Measurements from ENCODE around the gene MOGAT2.

DNA sequence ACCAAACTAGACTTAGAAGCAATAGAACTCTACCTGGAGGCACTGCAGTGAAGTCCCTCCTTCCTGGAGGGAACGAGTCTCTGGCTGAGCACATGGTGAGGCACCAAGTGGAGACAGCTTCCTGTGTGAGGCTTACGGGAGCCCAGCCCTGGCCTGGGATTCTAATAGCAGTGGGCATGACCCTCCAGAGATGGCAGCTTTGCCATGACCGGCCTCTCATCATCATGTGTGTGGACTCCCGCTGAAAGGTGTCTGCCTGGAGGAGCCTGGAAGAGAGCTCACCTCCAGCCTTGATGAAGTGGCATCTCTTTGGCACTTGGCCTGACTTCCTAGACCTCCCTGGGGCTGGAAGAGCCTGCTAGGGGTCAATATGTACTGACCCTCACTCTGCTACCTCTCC, 58.9 kb downstream of the MOGAT2 start:
- TF ChIP-seq, protein P1, sequence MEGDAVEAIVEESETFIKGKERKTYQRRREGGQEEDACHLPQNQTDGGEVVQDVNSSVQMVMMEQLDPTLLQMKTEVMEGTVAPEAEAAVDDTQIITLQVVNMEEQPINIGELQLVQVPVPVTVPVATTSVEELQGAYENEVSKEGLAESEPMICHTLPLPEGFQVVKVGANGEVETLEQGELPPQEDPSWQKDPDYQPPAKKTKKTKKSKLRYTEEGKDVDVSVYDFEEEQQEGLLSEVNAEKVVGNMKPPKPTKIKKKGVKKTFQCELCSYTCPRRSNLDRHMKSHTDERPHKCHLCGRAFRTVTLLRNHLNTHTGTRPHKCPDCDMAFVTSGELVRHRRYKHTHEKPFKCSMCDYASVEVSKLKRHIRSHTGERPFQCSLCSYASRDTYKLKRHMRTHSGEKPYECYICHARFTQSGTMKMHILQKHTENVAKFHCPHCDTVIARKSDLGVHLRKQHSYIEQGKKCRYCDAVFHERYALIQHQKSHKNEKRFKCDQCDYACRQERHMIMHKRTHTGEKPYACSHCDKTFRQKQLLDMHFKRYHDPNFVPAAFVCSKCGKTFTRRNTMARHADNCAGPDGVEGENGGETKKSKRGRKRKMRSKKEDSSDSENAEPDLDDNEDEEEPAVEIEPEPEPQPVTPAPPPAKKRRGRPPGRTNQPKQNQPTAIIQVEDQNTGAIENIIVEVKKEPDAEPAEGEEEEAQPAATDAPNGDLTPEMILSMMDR (conservative IDR thresholded peaks at IDR 0.05): no peak
- no peak for TF ChIP-seq ZFX (IDR thresholded peaks at IDR 0.05)

All from C4-2B (cell line).